ENCODE results near the gene EFCAB11.

DNA sequence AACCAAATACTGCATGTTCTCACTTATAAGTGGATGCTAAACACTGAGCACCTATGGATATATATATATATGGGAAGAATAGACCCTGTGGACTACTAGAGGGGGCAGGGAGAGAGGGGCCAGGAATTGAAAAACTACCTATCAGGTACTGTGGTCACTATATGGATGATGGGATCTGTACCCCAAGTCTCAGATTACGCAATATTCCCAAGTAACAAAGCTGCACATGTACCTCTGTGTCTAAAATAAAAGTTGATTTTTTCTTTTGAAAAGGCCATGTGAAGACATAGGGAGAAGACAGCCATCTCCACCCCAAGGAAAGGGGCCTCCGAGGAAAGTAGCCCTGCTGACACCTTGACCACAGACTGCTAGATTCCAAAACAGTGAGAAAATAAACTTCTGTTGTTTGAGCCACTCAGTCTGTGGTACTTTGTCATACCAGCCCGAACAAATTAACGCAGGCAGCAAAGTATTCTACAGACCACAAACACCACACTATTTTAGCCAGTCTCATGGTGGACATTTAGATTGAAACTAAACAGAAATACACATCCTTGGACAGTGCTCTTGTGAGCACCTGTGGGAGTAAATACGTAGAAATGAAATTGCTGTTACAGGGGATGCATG, 197.1 kb downstream of the EFCAB11 start:
- TF ChIP-seq, protein P1, sequence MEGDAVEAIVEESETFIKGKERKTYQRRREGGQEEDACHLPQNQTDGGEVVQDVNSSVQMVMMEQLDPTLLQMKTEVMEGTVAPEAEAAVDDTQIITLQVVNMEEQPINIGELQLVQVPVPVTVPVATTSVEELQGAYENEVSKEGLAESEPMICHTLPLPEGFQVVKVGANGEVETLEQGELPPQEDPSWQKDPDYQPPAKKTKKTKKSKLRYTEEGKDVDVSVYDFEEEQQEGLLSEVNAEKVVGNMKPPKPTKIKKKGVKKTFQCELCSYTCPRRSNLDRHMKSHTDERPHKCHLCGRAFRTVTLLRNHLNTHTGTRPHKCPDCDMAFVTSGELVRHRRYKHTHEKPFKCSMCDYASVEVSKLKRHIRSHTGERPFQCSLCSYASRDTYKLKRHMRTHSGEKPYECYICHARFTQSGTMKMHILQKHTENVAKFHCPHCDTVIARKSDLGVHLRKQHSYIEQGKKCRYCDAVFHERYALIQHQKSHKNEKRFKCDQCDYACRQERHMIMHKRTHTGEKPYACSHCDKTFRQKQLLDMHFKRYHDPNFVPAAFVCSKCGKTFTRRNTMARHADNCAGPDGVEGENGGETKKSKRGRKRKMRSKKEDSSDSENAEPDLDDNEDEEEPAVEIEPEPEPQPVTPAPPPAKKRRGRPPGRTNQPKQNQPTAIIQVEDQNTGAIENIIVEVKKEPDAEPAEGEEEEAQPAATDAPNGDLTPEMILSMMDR (IDR thresholded peaks at IDR 0.05) = no peak
- TF ChIP-seq POLR2AphosphoS5 (IDR thresholded peaks at IDR 0.05) = no peak
